Skeletal muscle tissue (tissue), 4 donors: ENCODE measurements around the gene ENTHD1. TPM values are rescaled to one million over a fixed set of nuclear protein-coding genes. Genes with fewer than 3 reads are reported as not detected.

Source experiments
- H3K27ac ChIP-seq: one replicate; pipeline ENCODE4 v1.7.0; 2013; ENCODE audit warnings: mild to moderate bottlenecking, low read depth, low read length, inconsistent platforms
- H3K27me3 ChIP-seq, 3 donors: one replicate each; pipeline ENCODE4 v1.7.0; 2013; ENCODE audit warnings: low read length in 3 of 3; ENCODE audit not compliant: control insufficient read depth in 3 of 3, insufficient read depth in 3 of 3
- H3K36me3 ChIP-seq, 3 donors: one replicate each; pipeline ENCODE4 v1.7.0; 2013; ENCODE audit warnings: low read length in 3 of 3; ENCODE audit not compliant: control insufficient read depth in 3 of 3, insufficient read depth in 3 of 3
- H3K4me1 ChIP-seq, 3 donors: one replicate each; pipeline ENCODE4 v1.7.0; 2013; ENCODE audit warnings: low read length in 3 of 3, mild to moderate bottlenecking in 3 of 3; ENCODE audit not compliant: control insufficient read depth in 3 of 3, insufficient read depth in 3 of 3
- H3K4me3 ChIP-seq, 3 donors: one replicate each; pipeline ENCODE4 v1.7.0; 2013; ENCODE audit warnings: low read length in 3 of 3
- H3K9ac ChIP-seq, 3 donors: one replicate each; pipeline ENCODE4 v1.7.0; 2013; ENCODE audit warnings: low read length in 3 of 3, mild to moderate bottlenecking in 3 of 3, moderate library complexity in 2 of 3, low read depth in 1 of 3
- H3K9me3 ChIP-seq, 3 donors: one replicate each; pipeline ENCODE4 v1.7.0; 2013; ENCODE audit warnings: low read length in 3 of 3; ENCODE audit not compliant: control insufficient read depth in 3 of 3
- total RNA-seq: library from RNA; depleted of rRNA; stranded (reverse); fragments of >200 nt; gene quantifications from one replicate; pipeline ENCODE4 v1.2.3, GENCODE V29; 2014
- donor health status: Osteomylitis.

Gene ENTHD1
- total RNA-seq, 1 donor from 2014 or later, result not detected

GRCh38 chr22:39833093-39833492, 60.5 kb downstream of the ENTHD1 start:
- peaks cover 12 to 17% (median 14%) of the 10 kb centered on the region in 3 donors for H3K27me3 ChIP-seq
- H3K4me3 ChIP-seq, result no peak overlapping the region

GRCh38 chr22:39832627-39833074, 60.9 kb downstream of the ENTHD1 start:
- Histone ChIP-seq H3K9ac (no peak overlapping the region), H3K4me3 (no peak overlapping the region), H3K9me3 (no peaks in the 10 kb centered on the region), H3K36me3 (no peaks in the 10 kb centered on the region), H3K4me1 (no peaks in the 10 kb centered on the region), H3K27ac (no peak overlapping the region), H3K27me3 (peaks cover 12 to 16% (median 14%) of the 10 kb centered on the region in 3 donors)

More at GRCh38 chr22:39833093-39833492, 60.5 kb downstream of the ENTHD1 start:
- Histone ChIP-seq H3K36me3 (no peaks in the 10 kb centered on the region), H3K4me1 (no peaks in the 10 kb centered on the region), H3K9ac (no peak overlapping the region), H3K27ac (no peak overlapping the region), H3K9me3 (no peaks in the 10 kb centered on the region)

GRCh38 chr22:39825661-39826102, 67.9 kb downstream of the ENTHD1 start:
- no peak overlapping the region for H3K27ac ChIP-seq
- H3K4me1 ChIP-seq, result no peaks in the 10 kb centered on the region
- H3K4me3 ChIP-seq, result no peak overlapping the region
- no peak overlapping the region for H3K9ac ChIP-seq
- H3K9me3 ChIP-seq, result no peaks in the 10 kb centered on the region
- H3K36me3 ChIP-seq, result no peaks in the 10 kb centered on the region
- peaks cover under 1 to 3% (median under 1%) of the 10 kb centered on the region in 3 donors for H3K27me3 ChIP-seq

GRCh38 chr22:39821008-39821407, 72.6 kb downstream of the ENTHD1 start:
- Histone ChIP-seq H3K9ac (no peak overlapping the region), H3K9me3 (no peaks in the 10 kb centered on the region), H3K4me3 (no peak overlapping the region), H3K4me1 (no peaks in the 10 kb centered on the region), H3K36me3 (no peaks in the 10 kb centered on the region), H3K27me3 (peaks cover 6% of the 10 kb centered on the region in 3 donors), H3K27ac (no peak overlapping the region)

GRCh38 chr22:39820256-39820655, 73.3 kb downstream of the ENTHD1 start:
- H3K27me3 ChIP-seq, result peaks cover 6 to 9% (median 6%) of the 10 kb centered on the region in 3 donors
- no peaks in the 10 kb centered on the region for H3K4me1 ChIP-seq
- H3K4me3 ChIP-seq, result no peak overlapping the region
- H3K9ac ChIP-seq, result no peak overlapping the region
- H3K36me3 ChIP-seq, result no peaks in the 10 kb centered on the region
- H3K9me3 ChIP-seq, result no peaks in the 10 kb centered on the region
- H3K27ac ChIP-seq, result no peak overlapping the region

- no peak overlapping the region for H3K4me3 ChIP-seq
- H3K9ac ChIP-seq, result no peak overlapping the region
- no peaks in the 10 kb centered on the region for H3K36me3 ChIP-seq
- no peaks in the 10 kb centered on the region for H3K9me3 ChIP-seq
- no peak overlapping the region for H3K27ac ChIP-seq
- H3K27me3 ChIP-seq, result peaks cover 6 to 9% (median 6%) of the 10 kb centered on the region in 3 donors
- no peaks in the 10 kb centered on the region for H3K4me1 ChIP-seq
Observed at GRCh38 chr22:39819429-39819828, 74.1 kb downstream of the ENTHD1 start.

GRCh38 chr22:39818094-39818493, 75.5 kb downstream of the ENTHD1 start:
- peaks cover 6 to 9% (median 6%) of the 10 kb centered on the region in 3 donors for H3K27me3 ChIP-seq
- no peaks in the 10 kb centered on the region for H3K36me3 ChIP-seq
- H3K4me3 ChIP-seq, result no peak overlapping the region

GRCh38 chr22:39815932-39816331, 77.6 kb downstream of the ENTHD1 start:
- no peaks in the 10 kb centered on the region for H3K4me1 ChIP-seq
- H3K27ac ChIP-seq, result no peak overlapping the region
- H3K9ac ChIP-seq, result no peak overlapping the region
- H3K9me3 ChIP-seq, result no peaks in the 10 kb centered on the region
- H3K36me3 ChIP-seq, result no peaks in the 10 kb centered on the region
- peaks cover 13 to 22% (median 18%) of the 10 kb centered on the region in 3 donors for H3K27me3 ChIP-seq
- no peak overlapping the region for H3K4me3 ChIP-seq

More at GRCh38 chr22:39818094-39818493, 75.5 kb downstream of the ENTHD1 start:
- H3K4me1 ChIP-seq, result no peaks in the 10 kb centered on the region
- no peaks in the 10 kb centered on the region for H3K9me3 ChIP-seq
- no peak overlapping the region for H3K27ac ChIP-seq
- H3K9ac ChIP-seq, result no peak overlapping the region

GRCh38 chr22:39814899-39815298, 78.7 kb downstream of the ENTHD1 start:
- peaks cover 13 to 24% (median 21%) of the 10 kb centered on the region in 3 donors for H3K27me3 ChIP-seq
- no peaks in the 10 kb centered on the region for H3K4me1 ChIP-seq
- no peak overlapping the region for H3K9ac ChIP-seq
- no peaks in the 10 kb centered on the region for H3K9me3 ChIP-seq
- no peak overlapping the region for H3K4me3 ChIP-seq
- no peak overlapping the region for H3K27ac ChIP-seq
- no peaks in the 10 kb centered on the region for H3K36me3 ChIP-seq

- no peak overlapping the region for H3K4me3 ChIP-seq
- H3K27me3 ChIP-seq, result peaks cover 10 to 32% (median 27%) of the 10 kb centered on the region in 3 donors
- H3K9ac ChIP-seq, result no peak overlapping the region
- H3K4me1 ChIP-seq, result no peaks in the 10 kb centered on the region
- no peaks in the 10 kb centered on the region for H3K36me3 ChIP-seq
- no peaks in the 10 kb centered on the region for H3K9me3 ChIP-seq
- no peak overlapping the region for H3K27ac ChIP-seq
Observed at GRCh38 chr22:39809772-39810557, 83.6 kb downstream of the ENTHD1 start.
